GM19372 (cell line): Measurements from ENCODE around the gene E2F4.
A peak's percentile ranks its signal among the peaks of the same experiment; 100 is the strongest.

Experiments
- ATAC-seq: cut with Tn5 transposase; IDR thresholded peaks from one replicate; pipeline ENCODE4 v1.9.1; 2021; ENCODE audit warnings: mild to moderate bottlenecking, low read depth, moderate library complexity; ENCODE audit not compliant: unreplicated experiment

The E2F4 gene

GRCh38 chr16:67191995-67192681 is at the start of gene E2F4:
TSS of gene E2F4 (plus strand) at chr16:67192155. CDS start at chr16:67192228, 73 bp downstream.
- ATAC-seq, result peak; percentile 96

- ATAC-seq, result no peak
Measured at GRCh38 chr16:67142342-67142741, 49.6 kb upstream of the E2F4 start.

GRCh38 chr16:67144943-67145342 is 47.0 kb upstream of the E2F4 start:
- no peak for ATAC-seq

- ATAC-seq, result no peak
Measured at GRCh38 chr16:67145746-67146145, 46.2 kb upstream of the E2F4 start.

- ATAC-seq, result no peak
Measured at GRCh38 chr16:67146523-67147357, 45.2 kb upstream of the E2F4 start.

- ATAC-seq, result no peak
Measured at GRCh38 chr16:67147437-67148140, 44.4 kb upstream of the E2F4 start.

- no peak for ATAC-seq
Measured at GRCh38 chr16:67148221-67148620, 43.7 kb upstream of the E2F4 start.

- no peak for ATAC-seq
Measured at GRCh38 chr16:67148656-67149275, 43.2 kb upstream of the E2F4 start.

- no peak for ATAC-seq
Measured at GRCh38 chr16:67149276-67150046, 42.5 kb upstream of the E2F4 start.

GRCh38 chr16:67150047-67150832 is 41.7 kb upstream of the E2F4 start:
- ATAC-seq, result peak; percentile 19

- peak; percentile 54 for ATAC-seq
Measured at GRCh38 chr16:67150833-67151396, 41.0 kb upstream of the E2F4 start, which contains the start of gene B3GNT9. TSS of gene B3GNT9 (minus strand) at chr16:67150998. CDS start at chr16:67150485, 513 bp downstream.

- no peak for ATAC-seq
Measured at GRCh38 chr16:67151431-67152097, 40.4 kb upstream of the E2F4 start.

GRCh38 chr16:67154578-67155294 is 37.2 kb upstream of the E2F4 start:
- no peak for ATAC-seq

- no peak for ATAC-seq
Measured at GRCh38 chr16:67155295-67156142, 36.4 kb upstream of the E2F4 start.

GRCh38 chr16:67156143-67156844 is 35.7 kb upstream of the E2F4 start:
- no peak for ATAC-seq

GRCh38 chr16:67157106-67157748 is 34.7 kb upstream of the E2F4 start:
- ATAC-seq, result no peak
